Omental fat pad (tissue), 4 donors: ENCODE results near the gene MARVELD3. TPM values are rescaled to one million over a fixed set of nuclear protein-coding genes. Genes with fewer than 3 reads are reported as not detected.
"Not testable (repeated sequence)": the region's sequence is repeated elsewhere in the genome, so short reads cannot be mapped to it uniquely, and the experiment has no call there.

ENCODE experiments used
- ATAC-seq: fragments of 150-250 bp; one replicate; pipeline ENCODE4 v1.9.1; 2016; ENCODE audit warnings: mild to moderate bottlenecking, moderate library complexity; ENCODE audit not compliant: low FRiP score
- DNase-seq: peaks from one replicate; pipeline ENCODE4 v3.0.0-alpha.2; 2019; ENCODE audit warnings: low spot score
- CTCF ChIP-seq, 3 donors: fragments of 450-650 bp; IDR thresholded peaks; one replicate each; pipeline ENCODE4 v1.5.1; 2016 to 2017; ENCODE audit warnings: antibody characterized with exemption in 3 of 3, mild to moderate bottlenecking in 3 of 3, moderate library complexity in 2 of 3
- small RNA-seq: library from RNA; depleted of rRNA; stranded (forward); fragments of <200 nt; gene quantifications from one replicate; pipeline ENCODE3, GENCODE V24; 2016
- total RNA-seq, 4 donors: library from RNA; depleted of rRNA; stranded (reverse); fragments of >200 nt; gene quantifications; one replicate each; pipeline ENCODE4 v1.1.0, GENCODE V29; 2016

MARVELD3 gene
- total RNA-seq, 4 donors from 2014 or later, result not detected

GRCh38 chr16:71672803-71673581, 47.0 kb downstream of the MARVELD3 start:
- ATAC-seq, result no peak
- no peak for TF ChIP-seq CTCF (IDR thresholded peaks at IDR 0.05)
- no peak for DNase-seq

DNA sequence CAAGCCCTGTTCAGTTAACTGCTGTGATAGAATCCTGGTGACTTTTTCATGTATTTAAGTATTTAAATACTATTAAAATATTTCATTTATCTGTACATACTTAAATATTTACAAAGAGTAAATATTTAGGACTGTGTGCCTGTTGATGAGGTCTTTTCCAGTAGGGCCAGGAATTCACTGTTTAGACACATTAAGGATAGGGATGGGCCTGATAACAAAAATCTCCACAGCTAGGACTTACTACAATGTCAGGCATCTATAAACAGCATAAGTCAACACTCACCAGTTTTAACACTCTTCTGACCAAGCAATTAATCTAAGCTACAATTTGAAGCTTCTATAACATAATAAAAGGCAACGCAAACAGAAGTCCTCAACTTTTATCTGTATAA, 47.6 kb downstream of the MARVELD3 start:
- no peak for TF ChIP-seq CTCF (IDR thresholded peaks at IDR 0.05)
- ATAC-seq, result no peak
- no peak for DNase-seq

DNA sequence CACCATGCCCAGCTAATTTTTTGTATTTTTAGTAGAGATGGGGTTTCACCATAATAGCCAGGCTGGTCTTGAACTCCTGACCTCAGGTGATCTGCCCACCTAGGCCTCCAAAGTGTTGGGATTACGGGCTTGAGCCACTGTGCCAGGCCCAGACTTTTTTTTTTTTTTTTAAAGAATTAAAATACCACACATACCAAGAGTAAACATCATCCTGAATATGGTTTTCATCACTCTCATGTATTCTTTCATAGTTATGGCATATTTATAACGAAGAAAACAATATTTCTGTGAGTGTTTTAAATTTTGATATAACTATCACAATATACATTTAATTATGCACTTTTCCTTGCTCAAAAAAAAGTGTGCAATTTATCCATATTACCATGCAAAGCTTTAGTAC, 48.2 kb downstream of the MARVELD3 start:
- TF ChIP-seq CTCF (IDR thresholded peaks at IDR 0.05), result no peak
- ATAC-seq (no peak), DNase-seq (no peak)

DNA sequence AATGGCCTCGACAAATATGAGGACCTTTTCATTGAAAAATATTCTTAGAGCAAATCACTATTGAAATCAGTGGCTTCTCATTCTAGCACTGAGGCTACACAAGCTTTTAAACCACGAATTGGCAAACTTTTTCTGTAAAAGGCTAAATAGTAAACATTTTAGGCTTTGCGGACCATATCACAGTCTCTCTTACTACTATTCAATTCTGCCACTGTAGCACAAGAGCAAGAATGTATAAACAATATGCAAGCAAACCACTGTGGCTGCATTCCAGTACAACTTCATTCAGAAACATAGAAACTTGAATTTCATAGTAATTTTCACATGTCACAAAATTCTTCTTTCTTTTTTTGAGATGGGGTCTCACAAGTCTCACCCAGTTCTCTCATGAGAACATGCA, 49.4 kb downstream of the MARVELD3 start:
- DNase-seq (no peak), ATAC-seq (no peak)
- TF ChIP-seq CTCF (IDR thresholded peaks at IDR 0.05), result no peak

GRCh38 chr16:71676236-71676635, 50.3 kb downstream of the MARVELD3 start:
- ATAC-seq (no peak), DNase-seq (no peak)
- TF ChIP-seq CTCF (IDR thresholded peaks at IDR 0.05), result no peak

DNA sequence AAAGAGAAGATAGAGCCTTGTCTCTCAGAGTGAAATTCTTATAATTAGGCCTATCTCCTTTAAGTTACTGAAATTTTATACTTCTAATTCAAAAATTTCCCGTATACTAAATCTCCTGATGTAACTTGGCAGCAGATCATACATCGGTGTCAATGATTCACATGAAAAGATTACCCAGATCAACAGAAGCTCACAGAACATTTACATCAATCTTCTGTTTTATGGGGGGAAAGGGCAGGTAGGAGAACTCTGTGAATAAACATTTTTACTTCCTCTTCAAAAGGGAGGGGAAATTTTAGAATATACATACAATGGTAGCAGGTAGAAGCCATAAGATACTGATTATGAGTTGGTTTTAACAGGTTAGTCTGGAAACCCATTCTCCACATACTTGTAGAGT, 55.4 kb downstream of the MARVELD3 start:
- no peak for TF ChIP-seq CTCF (IDR thresholded peaks at IDR 0.05)
- no peak for ATAC-seq
- DNase-seq, result no peak

- not testable (repeated sequence) for ATAC-seq
These were observed 58.3 kb downstream of the MARVELD3 start for GRCh38 chr16:71684280-71684679.

More at GRCh38 chr16:71684280-71684679, 58.3 kb downstream of the MARVELD3 start:
- DNase-seq, result not testable (repeated sequence)

Small RNA genes lying within 50 kb of the gene (small RNA-seq; reads per million reads assigned to genes)
- not detected for gene RNU6-208P

Other genes starting within 250 kb of the MARVELD3 start
- not detected for gene TLE7, start 184.1 kb upstream of the MARVELD3 start, total RNA-seq
- gene ZNF23, start 163.9 kb upstream of the MARVELD3 start, total RNA-seq, result 10 to 100 TPM in 1 of 4 donors, 1 to 10 TPM in 3; 4.1 to 10.1 (median 7.3) TPM
- gene ZNF19, start 136.9 kb upstream of the MARVELD3 start, total RNA-seq, result 1 to 10 TPM; 3.0 to 9.5 (median 5.9) TPM
- 1 to 10 TPM in 1 of 4 donors, under 1 TPM in 2, not detected in 1; 0.72 to 3.0 (median 0.82) TPM for gene CHST4, start 99.8 kb upstream of the MARVELD3 start, total RNA-seq
- gene TAT, start 49.1 kb upstream of the MARVELD3 start, total RNA-seq, result under 1 TPM in 1 of 4 donors, not detected in 3; 0.19 TPM
- gene PHLPP2, start 98.5 kb downstream of the MARVELD3 start, total RNA-seq, result 10 to 100 TPM in 3 of 4 donors, 1 to 10 TPM in 1; 7.4 to 21.5 (median 17.4) TPM
- 100 to 1,000 TPM in 1 of 4 donors, 10 to 100 TPM in 3; 80.0 to 108 (median 92.4) TPM for gene AP1G1, start 182.7 kb downstream of the MARVELD3 start, total RNA-seq
- 10 to 100 TPM; 30.6 to 43.1 (median 37.0) TPM for gene ATXN1L, start 219.8 kb downstream of the MARVELD3 start, total RNA-seq